Tibial nerve (tissue), 4 donors: ENCODE measurements around the gene KIRREL2.

Experiments
- CTCF ChIP-seq, 5 experiments: fragments of 200-600 bp in 3 of 5; fragments of 450-650 bp in 2 of 5; sonication (generic) in 3 of 5; IDR thresholded peaks; one replicate each; pipeline ENCODE4 v1.5.1; 2016 to 2019; ENCODE audit warnings: antibody characterized with exemption in 5 of 5, mild to moderate bottlenecking in 3 of 5, moderate library complexity in 2 of 5
- EP300 ChIP-seq, 2 donors: sonication (generic); formaldehyde crosslinking; IDR thresholded peaks; one replicate each; pipeline ENCODE4 v1.6.1; 2017; ENCODE audit warnings: antibody characterized with exemption in 2 of 2, mild to moderate bottlenecking in 1 of 2
- POLR2A ChIP-seq, 2 donors: fragments of 450-650 bp; IDR thresholded peaks; one replicate each; pipeline ENCODE4 v1.6.1; 2017; ENCODE audit warnings: antibody characterized with exemption in 2 of 2, mild to moderate bottlenecking in 2 of 2, moderate library complexity in 2 of 2

- TF ChIP-seq CTCF (IDR thresholded peaks at IDR 0.05) (no peak), EP300 (IDR thresholded peaks at IDR 0.05) (no peak), POLR2A (IDR thresholded peaks at IDR 0.05) (no peak)
These were observed 38.3 kb upstream of the KIRREL2 start for GRCh38 chr19:35818445-35818844.
